ENCODE results near the gene MYO5B.

DNA sequence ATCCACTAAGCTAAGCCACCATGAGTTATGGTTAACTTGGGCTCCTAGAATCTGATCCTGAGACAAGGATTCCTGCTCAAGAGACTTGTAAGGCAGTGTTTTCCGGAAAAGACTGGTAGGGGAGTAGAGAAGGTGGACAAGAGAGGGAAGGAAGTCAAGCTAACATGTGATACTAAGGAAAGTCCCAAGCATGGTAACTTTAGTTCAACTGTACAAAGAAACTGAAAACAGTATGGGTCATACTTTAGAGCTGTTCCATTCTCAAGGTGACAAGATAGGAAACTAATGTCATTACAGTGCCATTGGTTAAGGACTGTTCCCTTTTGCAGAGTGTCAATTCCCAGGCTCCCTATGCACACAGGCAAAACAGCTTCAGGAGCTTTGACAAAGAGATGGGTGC lies 5.8 kb downstream of the MYO5B start:
- TF ChIP-seq POLR2A (IDR thresholded peaks at IDR 0.05; ENCODE audit: low read length) (no peak), GATA1 (IDR thresholded peaks at IDR 0.05; ENCODE audit: low read depth, low read length) (no peak)

All from erythroblast (primary cell).